NCI-H526 (cell line): ENCODE data around the gene TIPIN.

Experiments used
- DNase-seq, 2 experiments: peaks; one replicate each; lab custom pipeline; 2025; lab: John Stamatoyannopoulos, UW

The TIPIN gene

DNA sequence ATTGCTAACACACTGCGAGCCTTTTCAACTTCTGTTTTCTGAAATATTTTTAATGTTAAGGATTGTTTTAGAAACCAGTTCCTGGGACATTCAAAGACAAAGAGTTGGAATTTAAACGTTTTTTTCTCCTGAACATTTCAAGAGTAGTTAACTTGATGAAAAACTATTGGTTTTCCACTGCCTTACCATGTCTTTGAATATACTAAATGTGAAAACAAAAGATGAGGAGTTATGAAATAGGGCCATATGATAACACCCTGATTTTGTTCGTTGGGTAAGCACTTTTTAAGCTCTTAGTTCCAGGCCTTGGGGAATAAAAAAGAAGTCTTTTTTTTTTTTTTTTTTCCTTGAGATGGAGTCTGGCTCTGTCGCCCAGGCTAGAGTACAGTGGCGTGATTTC lies 60.3 kb downstream of the TIPIN start:
- DNase-seq, result no peak

GRCh38 chr15:66294932-66295235 lies 61.6 kb downstream of the TIPIN start:
- no peak for DNase-seq

- DNase-seq, result peak; percentile 51 to 55
These were observed 62.1 kb downstream of the TIPIN start for GRCh38 chr15:66294157-66294931.

DNA sequence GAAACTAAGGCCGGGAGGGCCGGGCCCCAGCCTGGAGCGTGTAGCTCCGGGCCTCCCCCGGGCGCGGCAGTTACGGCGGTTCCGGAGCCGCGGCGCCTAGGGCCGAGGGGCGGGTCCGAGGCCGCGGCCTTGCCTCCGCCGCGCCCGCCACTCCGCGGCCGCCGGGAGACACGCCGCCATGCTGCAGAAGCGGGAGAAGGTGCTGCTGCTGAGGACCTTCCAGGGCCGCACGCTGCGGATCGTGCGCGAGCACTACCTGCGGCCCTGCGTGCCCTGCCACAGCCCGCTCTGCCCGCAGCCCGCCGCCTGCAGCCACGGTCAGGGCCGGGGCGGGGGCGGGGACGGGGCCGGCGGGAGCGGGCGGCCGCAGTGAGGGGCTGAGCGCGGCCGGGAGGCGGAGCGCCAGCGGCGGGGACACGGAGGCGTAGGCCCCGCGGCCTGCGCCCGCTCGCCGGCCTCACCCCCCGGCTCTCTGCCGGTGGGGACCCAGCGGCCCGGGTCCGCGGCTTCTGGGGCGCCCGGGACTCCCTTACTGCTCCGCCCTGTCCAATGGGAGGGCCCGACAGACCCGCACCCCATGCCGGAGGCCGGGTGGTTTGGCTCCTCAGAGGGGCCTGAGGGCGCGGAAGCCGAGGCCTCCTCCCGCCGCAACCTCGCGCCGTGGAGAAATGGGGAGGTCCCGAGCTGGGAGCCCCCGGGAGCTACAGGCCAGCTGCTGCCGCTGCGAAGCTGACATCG lies 62.9 kb downstream of the TIPIN start, which contains the start of gene DIS3L:
Gene DIS3L (plus strand): TSS at position 150 of the 738 bp plus-strand sequence. CDS start 29 bp downstream, at position 179.
- DNase-seq, result peak; percentile 39 to 89

- DNase-seq, result peak; percentile 21 to 56
These were observed 63.7 kb downstream of the TIPIN start for GRCh38 chr15:66292571-66293418.

- peak in 1 of 2 experiments; percentile 14 for DNase-seq
These were observed 64.5 kb downstream of the TIPIN start for GRCh38 chr15:66291816-66292570.

- no peak for DNase-seq
These were observed 66.0 kb downstream of the TIPIN start for GRCh38 chr15:66290518-66290917.

DNA sequence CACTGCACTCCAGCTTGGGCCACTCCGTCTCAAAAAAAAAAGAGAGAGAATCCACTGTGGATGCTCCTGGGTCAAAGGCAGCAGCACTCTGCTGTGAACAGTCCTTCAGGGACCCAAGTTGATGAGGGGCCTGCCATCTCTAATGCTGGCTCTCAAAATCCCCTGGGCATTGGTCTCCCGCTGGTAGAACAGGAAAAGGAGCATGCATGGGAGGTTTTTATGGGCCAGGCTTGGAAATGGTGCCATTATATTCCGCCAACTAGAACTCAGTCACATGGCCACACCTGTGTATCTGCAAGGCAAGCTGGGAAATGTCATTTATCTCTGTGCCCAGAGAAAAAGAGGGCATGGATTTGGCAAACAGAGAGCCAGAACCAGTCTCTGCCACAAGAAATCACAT lies 66.5 kb downstream of the TIPIN start:
- peak in 1 of 2 experiments; percentile 21 for DNase-seq

GRCh38 chr15:66288551-66289185 lies 67.8 kb downstream of the TIPIN start:
- DNase-seq, result no peak

DNA sequence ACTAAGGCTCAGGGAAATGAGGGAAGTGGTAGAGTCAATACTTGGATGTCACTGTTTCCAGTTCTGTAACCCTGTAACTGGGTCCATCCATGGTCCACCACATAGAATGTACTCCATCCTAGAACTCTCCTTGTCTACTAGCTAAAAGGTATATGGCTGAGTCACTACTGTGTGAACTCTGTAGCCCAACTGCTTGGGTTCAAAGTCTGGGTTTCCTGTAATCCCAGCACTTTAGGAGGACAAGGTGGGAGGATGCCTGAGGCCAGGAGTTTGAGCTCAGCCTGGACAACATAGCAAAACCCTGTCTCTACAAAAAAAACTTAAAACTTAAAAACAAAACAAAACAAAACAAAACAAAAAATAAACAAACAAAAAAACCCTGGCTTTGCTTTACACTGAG lies 68.4 kb downstream of the TIPIN start:
- DNase-seq, result no peak

GRCh38 chr15:66287461-66288057 lies 68.9 kb downstream of the TIPIN start:
- peak in 1 of 2 experiments; percentile 56 for DNase-seq
